Dermis blood vessel endothelial cell (primary cell): ENCODE data around the gene USP32. TPM values are rescaled to one million over a fixed set of nuclear protein-coding genes. Genes with fewer than 3 reads are reported as not detected.
"Not testable (repeated sequence)": the region's sequence is repeated elsewhere in the genome, so short reads cannot be mapped to it uniquely, and the experiment has no call there.

ENCODE experiments used
- DNase-seq: peaks from one replicate; pipeline ENCODE4 v3.0.0; 2010
- total RNA-seq: library from RNA; depleted of rRNA; stranded (reverse); fragments of >200 nt; gene quantifications from 2 replicates; pipeline ENCODE4 v1.2.3, GENCODE V29; 2014

Gene USP32
- total RNA-seq, 1 donor from 2014 or later: 53.6 TPM

DNA sequence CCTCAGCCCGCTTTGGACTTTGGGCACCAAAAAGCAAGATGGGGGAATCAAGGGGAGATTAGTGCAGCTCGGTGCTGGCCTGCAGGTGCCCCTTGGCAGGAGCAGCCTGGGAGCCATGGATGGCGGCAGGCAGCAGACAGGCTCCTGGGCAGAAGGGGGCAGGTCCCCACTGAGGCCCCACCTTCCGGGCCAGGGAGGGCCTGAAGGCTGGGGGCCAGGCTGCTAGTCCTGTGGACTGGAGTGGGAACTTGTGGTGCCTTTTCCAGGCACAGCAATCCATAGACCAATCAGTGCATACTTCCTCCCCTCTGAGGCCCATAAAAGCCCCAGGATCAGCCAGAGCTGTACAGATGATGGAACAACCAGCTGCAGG is 64.0 kb downstream of the USP32 start:
- no peak for DNase-seq

DNA sequence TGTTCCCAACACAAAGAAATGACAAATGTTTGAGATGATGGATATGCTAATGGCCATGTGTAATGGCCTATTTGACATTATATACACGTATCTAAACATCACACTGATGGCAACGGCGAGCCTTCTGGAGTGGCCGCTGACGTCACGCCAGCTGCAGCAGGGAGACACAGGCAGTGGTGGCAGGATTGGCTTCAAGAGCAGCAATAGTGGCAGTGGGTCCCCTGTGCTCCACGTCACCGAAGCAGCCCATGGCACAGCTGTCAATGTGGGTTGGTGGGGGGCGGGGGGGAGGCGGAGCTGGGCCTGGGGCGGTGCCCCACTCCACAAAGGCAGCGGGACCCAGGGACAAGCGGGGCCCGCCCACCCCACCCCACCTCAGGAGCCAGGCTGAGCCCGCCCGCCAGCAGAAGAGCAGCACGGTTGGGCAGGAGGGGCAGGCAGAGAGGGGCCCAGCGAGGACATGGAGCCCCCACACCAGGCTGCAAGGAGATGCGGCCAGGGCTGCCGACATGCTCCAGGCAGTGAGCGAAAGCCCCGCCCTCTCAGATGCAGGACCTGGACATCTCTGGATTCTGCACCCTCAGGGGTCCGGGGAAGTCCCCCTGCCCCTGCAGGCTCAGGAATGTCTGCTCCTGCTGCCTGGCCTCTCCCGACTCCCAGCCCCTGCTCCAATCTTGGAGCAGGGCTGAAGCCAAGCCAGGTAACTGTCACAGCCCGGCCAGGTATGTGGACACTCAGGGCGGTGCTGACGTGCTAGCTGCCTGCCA is 64.6 kb downstream of the USP32 start:
- no peak for DNase-seq

DNA sequence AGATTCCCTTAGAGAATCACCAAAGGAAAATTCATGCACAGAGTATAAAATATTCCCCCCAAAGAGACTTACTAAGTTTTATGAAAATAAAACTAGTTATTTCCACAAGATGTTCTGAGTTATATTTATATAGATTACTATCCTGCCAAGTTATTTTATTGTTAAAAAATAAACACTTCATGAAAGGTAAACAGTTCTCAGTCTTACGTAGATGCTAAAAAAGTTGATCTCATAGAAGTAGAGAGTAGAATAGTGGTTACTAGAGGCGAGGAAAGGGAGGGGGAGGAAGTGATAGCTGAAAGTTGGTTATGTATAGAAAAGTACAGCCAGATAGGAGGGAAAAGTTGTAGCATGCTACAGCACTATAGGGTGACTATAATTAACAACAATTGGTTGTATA is 65.2 kb downstream of the USP32 start:
- DNase-seq: no peak

DNA sequence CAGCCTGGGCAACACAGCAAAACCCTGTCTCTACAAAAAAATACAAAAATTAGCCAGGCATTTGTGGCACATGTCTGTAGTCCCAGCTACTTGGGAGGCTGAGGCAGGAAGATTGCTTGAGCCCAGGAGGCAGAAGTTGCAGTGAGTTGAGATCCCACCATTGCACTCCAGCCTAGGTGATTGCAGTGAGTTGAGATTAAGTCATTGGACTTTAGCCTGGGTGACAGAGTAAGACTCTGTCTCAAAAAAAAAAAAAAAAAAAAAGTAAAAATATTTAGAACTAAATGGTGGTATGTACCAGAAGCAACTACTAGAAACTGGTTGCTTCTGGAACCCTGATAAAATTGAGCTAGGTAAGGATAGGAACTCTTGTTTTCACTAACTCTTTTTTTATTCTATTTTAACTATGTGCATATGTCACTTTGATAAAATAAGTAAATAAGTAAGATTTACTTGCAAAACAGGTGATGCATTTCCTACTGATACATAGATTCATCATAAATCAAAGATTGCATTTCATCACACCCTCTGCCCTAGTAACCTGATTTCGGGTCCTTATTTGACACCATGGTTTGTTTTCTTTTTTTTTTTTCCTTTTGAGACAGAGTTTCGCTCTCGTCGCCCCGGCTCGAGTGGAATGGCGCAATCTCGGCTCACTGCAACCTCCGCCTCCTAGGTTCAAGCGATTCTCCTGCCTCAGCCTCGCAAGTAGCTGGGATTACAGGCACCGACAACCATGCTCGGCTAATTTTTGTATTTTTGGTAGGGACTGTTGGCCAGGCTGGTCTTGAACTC is 66.0 kb downstream of the USP32 start:
- DNase-seq: no peak

DNA sequence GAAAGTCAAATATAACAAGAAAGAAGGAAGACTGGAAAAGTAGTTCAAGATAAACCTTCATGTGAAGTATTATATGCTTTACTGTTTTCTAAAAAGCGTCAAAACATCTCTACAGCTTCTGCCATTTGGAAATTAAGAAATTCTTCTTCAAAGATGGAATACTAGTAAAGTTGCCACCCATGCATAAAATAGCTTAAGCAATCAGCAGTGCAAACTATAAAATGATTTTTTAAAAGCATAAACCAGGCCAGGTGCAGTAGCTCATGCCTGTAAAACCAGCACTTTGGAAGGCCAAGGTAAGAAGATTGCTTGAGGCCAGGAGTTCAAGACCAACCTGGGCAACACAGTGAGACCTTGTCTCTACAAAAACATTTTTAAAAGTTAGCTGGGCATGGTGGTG is 68.2 kb downstream of the USP32 start:
- DNase-seq: no peak

DNA sequence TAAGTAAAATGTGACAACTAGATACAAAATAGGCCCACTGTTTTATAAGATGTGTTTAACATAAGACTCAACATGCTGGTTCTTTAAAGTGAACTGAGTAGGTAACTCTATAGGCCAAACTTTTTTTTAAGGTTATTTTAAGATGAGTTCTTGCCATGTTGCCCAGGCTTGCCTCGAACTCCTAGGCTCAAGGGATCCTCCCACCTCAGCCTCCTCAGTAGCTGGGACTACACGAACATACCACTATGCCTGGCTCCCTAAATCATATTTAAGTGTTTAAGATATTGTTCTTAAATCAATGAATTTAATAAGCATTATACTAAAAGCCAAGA is 69.9 kb downstream of the USP32 start:
- no peak for DNase-seq

DNA sequence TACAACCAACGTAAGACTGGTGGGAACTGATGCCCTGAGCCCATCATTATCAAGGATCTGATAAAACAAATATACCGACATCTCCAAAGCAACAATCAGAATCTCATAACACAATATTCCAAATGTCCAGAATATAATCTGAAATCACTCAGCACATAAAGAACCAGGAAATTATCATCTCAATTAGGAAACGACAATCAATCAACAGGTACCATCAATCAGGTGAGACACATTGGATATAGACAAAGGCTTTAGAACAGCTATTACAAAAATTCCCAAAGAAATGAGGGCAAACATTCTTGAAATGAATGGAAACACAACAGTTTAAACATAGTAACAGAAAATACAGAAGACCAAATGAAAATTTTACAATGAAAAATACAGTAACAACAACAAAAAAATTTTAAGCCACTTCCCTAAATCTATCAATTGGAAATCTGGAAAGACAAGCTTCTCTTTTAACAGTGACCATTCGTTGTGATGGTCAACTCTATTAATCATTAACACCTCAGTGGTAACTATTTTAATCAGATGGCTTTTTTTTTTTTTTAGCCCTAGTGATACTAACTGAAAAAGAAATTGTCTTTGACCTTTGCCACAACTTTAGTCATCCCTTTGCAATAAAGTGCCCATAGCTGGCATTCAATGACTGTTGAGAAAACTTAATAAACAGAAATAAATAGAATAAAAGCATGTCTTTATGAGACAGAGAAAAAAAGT is 70.4 kb downstream of the USP32 start:
- DNase-seq: no peak

DNA sequence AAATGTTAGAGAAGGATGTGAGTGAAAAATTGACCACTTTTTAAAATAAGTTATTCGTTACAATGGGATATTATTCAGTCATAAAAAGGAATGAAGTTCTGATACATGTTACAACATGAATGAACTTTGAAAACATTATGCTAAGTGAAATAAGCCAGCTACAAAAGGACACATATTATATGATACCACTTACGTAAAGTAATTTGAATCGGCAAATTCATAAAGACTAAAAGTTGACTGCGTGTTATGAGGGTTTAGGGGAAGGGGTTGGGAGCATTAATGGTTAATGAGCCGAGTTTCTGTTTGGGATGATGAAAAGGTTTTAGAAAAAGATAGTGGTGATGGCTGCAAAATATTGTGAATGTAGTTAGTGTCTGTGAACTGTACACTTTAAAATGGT is 73.1 kb downstream of the USP32 start:
- DNase-seq: no peak

DNA sequence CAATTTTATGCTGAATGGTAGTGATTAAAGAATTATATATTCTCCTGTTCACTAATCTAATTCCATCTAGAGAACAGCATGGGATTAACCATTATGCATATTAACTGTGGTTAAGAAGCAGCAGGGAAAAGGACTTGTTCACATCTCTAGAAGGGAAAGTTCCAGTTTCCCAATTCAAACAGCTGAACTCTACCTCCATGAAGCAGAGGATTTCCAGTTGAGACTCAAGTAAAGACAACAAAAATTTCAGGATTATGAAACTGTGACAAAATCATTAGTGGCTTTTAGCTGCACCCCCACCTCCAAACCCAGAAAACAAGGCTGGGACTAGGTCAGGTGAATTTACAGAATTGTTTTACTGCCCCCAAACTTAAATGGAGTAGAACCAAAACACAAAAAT is 73.6 kb downstream of the USP32 start:
- DNase-seq: no peak

DNA sequence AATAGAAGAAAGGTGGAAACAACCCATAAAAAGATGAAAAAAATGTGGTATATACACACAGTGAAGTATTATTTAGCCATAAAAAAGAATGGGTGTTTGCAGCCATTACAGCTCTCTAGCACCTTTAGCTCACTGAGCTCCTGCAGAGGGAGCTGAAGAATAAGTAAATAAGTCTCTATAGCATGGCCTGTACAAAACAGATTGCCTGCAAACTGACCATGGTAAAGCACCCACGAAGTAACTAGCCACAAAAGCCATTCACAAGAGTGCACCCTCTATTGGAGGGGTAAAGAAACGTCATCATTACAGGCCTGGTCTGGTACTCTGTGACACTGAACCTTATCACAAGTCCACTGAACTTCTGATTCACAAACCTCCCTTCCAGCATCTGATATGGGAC is 76.3 kb downstream of the USP32 start:
- DNase-seq: no peak

DNA sequence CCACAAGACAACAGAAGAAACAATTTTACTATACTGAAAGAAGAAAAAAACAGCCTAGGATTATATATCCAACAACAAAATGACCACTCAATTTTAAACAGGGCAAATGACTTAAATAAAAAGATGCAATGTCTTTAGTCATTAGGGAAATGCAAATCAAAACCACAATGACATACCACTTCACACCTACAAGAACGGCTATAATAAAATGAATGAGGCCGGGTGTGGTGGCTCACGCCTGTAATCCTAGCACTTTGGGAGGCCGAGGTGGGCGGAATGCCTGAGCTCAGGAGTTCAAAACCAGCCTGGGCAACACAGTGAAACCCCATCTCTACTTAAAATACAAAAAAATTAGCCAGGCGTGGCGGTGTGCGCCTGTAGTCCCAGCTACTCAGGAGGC is 77.0 kb downstream of the USP32 start:
- not testable (repeated sequence) for DNase-seq

DNA sequence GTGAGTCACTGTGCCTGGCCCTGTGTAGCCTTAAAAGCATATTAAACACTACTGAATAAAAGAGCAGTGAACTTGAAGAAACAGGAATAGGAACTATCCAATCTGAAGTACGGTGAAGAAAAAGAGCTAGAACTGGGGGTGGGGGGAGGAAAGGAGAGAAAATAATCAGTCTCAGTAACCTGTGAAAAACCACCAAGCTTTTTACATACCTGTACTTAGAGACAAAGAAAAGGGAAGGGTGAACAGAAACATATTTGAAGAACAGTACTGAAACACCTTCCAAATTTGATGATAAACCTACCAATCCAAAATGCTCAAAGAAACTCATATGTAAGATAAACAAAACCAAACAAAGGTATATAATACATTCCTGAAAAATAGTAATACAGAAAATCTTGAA is 77.5 kb downstream of the USP32 start:
- DNase-seq: no peak

DNA sequence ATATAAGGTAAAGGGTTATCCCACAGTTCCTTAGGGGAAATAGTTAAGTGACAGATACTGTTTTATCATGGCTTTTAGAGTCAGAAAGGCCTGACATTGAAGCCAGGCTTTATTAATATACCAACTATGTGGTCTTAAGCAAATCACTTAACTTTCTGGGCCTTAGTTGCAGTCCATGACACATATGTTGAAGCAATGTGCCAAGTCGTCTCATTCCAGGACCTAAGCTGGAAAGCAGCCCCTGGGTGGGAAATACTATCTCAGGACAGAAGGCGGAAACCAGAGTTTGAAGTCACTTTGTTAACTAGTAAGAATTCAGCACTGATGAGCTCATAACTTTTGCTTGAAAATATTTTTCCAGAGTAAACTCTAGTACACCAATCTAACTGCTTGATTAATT is 80.0 kb downstream of the USP32 start:
- DNase-seq: no peak

DNA sequence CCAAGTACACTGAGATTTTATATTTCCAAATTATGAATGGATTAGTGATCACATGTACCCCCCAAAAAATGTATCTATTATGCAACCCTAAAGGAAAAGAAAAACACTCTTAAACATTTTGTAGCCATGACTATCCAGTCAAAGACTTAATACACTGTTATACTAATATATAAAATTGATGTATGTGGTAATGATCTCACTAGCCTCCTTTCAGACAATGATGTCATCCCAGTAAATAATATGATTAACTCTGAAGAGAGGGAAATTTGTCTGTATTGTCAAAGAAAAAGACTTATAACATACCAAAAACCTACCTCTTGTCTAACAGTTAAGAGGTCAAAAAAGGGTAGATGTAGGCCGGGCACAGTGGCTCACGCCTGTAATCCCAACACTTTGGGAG is 80.7 kb downstream of the USP32 start:
- no peak for DNase-seq

DNA sequence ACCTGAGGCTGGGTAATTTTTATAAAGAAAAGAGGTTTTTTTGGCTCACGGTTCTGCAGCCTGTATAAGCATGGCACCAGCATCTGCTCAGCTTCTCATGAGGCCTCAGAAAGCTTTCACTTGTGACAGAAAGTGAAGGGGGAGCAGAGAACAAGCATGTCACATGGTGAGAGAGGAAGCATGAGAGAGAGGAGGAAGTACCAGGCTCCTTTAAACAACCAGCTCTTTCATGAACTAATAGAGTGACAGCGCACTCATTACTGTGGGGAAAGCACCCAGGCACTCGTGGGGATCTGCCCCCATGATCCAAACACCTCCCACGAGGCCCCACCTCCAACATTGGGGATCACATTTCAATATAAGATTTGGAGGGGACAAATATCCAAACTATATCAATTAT is 86.8 kb downstream of the USP32 start:
- peak; percentile 18 for DNase-seq

DNA sequence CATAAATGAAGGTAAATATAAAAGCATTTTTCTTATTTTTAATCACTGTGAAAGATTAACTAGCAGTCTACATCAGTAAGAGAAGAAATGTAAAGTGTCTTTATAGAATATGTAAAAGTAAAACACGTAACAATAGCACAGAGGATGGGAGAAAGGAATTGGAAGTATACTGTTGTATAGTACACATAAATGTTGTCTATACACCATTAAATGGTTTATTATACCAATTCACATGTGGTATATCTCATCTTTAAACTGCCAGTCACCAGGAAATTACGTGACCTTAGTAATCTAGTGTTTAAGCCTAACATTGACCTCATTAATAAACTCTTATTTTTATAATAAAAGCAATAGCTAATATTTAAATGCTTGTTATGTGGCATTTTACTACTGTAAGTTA is 87.4 kb downstream of the USP32 start:
- no peak for DNase-seq

DNA sequence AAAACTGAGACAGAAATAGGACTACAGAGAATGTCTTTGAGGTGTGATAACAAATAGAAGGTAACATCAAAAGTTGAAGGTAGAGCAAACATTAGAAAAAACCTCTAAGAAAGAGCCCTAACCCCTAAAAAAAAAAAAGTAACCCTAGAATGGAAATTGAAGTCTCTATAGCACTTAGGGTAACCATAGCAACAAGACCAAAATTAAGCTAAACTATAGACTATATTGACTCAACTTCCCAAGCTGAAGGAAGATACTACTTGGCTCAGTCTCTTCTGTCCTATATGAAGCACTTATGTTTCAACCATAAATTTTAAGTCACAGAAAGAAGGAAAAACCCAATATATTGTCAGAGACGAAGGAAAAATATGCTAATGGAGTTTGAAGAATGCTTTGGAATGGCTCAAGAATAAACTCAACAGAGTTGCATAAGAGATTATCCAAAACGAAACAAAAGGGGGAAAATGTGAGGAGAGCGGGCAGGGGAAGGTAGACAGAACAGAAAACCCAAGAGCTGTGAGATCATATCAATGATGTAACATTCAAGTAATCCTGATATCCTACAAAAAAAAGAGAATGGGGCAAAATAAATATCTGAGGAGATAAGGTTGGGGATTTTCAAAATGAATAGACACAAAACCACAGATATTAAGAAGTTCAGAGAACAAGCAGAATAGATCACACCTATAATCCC is 88.4 kb downstream of the USP32 start:
- DNase-seq: no peak

DNA sequence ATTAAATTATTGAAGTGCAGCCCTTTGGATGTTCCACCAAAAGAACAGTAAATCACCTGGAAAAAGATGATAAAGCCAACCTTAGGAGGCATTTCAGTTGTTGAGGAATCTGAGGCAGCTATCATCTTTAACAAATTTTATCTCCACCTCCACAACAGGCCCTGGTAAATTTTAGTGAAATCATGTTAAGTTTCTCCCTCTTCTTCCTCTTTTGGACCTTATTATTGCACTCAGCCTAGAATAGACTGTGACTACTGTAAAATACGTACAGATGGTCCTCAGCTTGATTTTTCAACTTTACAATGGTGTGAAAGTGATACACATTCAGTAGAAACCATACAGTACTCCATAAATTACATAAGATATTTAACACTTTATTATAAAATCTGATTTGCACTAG is 90.3 kb downstream of the USP32 start:
- no peak for DNase-seq

DNA sequence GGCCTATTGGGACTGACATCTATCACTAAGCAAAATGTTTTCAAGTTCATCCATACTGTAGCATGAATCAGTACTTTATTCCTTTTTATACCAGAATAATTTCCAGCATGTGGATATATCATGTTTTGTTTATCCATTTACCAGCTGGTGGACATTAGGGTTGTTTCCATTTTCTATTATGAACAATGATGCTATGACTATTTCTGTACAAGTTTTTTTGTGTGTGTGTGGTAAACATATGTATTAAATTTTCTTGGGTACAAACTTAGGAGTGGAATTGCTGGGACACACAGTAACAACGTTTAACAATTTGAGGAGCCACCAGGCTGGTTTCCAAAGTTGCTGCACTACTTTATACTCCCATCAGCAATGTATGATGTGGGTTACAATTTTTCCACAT is 91.0 kb downstream of the USP32 start:
- no peak for DNase-seq

DNA sequence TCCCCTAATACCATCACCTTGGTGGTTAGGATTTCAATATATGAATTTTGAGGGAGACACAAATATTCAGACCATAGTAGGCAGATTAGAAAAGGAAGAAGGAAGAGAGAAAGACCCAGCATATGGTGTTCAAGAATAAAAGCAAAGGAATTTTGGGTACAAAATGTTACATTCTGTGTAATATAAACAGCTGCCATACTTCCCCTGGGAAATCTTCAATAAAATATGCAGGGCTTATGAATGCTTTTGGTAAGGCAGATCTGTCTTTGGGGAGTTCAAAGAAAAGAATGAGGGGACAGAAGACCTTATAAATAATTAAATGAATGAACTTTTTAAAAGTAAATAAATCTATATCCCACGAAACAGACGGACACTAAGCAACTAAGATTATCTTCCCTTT is 91.9 kb downstream of the USP32 start:
- DNase-seq: no peak

DNA sequence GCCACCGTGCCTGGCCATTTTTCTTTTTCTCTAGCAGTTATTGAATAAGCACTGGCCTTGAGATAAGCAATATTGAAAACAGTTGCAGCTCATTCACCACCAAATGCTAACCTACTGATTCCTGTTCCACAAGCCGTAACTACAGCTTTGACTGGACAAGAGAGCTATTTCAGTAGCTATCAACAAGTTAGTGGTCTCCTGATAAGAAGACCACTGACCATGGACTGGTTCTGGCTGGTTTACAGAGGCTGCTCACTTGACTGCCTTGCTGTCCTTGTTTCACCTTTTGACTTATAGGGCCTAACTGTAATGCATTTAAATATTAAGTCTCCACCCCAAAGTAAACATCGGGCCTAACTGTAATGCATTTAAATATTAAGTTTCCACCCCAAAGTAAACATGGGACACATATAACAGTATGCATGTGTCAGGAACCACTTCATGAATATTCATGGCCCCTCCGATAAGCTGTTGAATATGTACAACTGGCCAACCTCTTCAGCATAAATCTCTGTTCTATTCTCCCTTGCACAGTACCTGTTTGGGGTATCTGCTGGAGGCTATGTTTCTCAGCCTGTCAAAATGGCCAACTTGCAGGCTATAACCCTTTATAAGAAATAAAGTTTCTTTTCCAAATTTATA is 94.1 kb downstream of the USP32 start:
- DNase-seq: no peak

DNA sequence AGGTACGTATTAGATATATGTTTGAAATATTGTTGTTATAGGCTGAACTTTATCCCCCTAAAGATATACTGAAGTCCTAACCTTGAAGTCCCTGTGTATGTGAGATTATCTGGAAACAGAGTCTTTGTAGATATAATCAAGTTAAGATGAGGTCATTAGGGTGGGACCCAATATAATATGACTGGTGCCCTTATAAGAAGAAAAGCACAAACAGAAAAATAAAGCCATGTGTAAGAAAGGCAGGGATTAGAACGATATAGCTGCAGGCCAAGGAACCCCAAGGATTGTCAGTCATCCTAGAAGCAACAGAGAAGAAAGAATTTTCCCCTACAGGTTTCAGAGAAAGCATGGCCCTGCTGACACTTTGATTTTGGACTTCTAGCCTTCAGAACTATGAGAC is 95.8 kb downstream of the USP32 start:
- DNase-seq: no peak
